Endothelial cell (in vitro differentiated cells): ENCODE results near the gene CD8B. TPM values are rescaled to one million over a fixed set of nuclear protein-coding genes. Genes with fewer than 3 reads are reported as not detected.

Experiments used
- DNase-seq: peaks from one replicate; pipeline ENCODE4 v3.0.0; 2021; ENCODE audit warnings: low spot score
- H3K27ac Mint-ChIP-seq: one replicate; pipeline ENCODE4 v1.8.0; 2021; ENCODE audit warnings: mixed read lengths, inconsistent platforms; ENCODE audit not compliant: unreplicated experiment
- H3K27me3 Mint-ChIP-seq: one replicate; pipeline ENCODE4 v1.8.0; 2021; ENCODE audit warnings: mild to moderate bottlenecking, moderate library complexity, mixed read lengths, inconsistent platforms; ENCODE audit not compliant: unreplicated experiment
- H3K36me3 Mint-ChIP-seq: one replicate; pipeline ENCODE4 v1.8.0; 2021; ENCODE audit warnings: mild to moderate bottlenecking, low read depth, mixed read lengths, inconsistent platforms; ENCODE audit not compliant: unreplicated experiment
- H3K4me1 Mint-ChIP-seq: one replicate; pipeline ENCODE4 v1.8.0; 2021; ENCODE audit warnings: mild to moderate bottlenecking, mixed read lengths, inconsistent platforms; ENCODE audit not compliant: unreplicated experiment
- H3K4me3 Mint-ChIP-seq: one replicate; pipeline ENCODE4 v1.8.0; 2021; ENCODE audit warnings: mild to moderate bottlenecking, mixed read lengths, inconsistent platforms; ENCODE audit not compliant: unreplicated experiment
- H3K9me3 Mint-ChIP-seq: one replicate; pipeline ENCODE4 v1.8.0; 2021; ENCODE audit warnings: mixed read lengths, inconsistent platforms; ENCODE audit not compliant: unreplicated experiment
- total RNA-seq: library from RNA; stranded (reverse); fragmentation: NEBNext Ultra II Directional; extraction: Animal tissue kit (Norgen Biotek cat#: 25700); gene quantifications from one replicate; pipeline ENCODE4 v1.2.1, GENCODE V29; 2021; ENCODE audit not compliant: unreplicated experiment
- TF ChIP-seq, protein P1 (sequence below): fragments of 200-600 bp; sonication (generic); IDR thresholded peaks from one replicate; pipeline ENCODE4 v1.5.0; 2021; ENCODE audit warnings: antibody characterized with exemption; ENCODE audit not compliant: unreplicated experiment

The CD8B gene
- total RNA-seq, 1 donor from 2014 or later, result not detected

DNA sequence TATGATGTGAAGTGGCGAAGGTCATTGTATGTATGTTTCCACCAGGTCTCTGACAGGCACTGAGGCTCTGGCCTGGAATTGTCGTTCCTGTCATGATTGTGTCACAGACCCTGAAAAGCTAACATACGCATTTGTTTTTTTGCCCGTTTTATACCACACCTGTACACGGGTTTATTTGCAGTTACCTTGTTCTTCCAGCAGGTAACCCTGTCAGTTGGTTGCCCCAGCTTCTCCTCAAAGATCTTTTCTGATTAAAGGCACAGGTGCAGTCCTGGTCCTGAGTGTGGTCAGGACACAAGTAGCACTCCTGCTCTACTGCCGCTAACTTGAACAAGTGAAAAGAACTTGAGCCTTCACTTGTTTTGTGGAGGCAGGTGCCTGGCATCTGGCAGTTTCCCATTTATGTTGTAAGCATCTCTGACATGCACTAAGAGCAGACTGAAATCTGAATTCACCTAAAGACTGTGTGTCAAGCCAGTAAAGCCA is 90.8 kb downstream of the CD8B start:
- peaks cover 18% of the 10 kb centered on the region for H3K36me3 Mint-ChIP-seq
- H3K4me1 Mint-ChIP-seq, result no peaks in the 10 kb centered on the region
- no peak for DNase-seq
- peaks cover 3% of the 10 kb centered on the region for H3K27me3 Mint-ChIP-seq
- H3K4me3 Mint-ChIP-seq, result no peak overlapping the region
- no peaks in the 10 kb centered on the region for H3K9me3 Mint-ChIP-seq
- TF ChIP-seq, protein P1, sequence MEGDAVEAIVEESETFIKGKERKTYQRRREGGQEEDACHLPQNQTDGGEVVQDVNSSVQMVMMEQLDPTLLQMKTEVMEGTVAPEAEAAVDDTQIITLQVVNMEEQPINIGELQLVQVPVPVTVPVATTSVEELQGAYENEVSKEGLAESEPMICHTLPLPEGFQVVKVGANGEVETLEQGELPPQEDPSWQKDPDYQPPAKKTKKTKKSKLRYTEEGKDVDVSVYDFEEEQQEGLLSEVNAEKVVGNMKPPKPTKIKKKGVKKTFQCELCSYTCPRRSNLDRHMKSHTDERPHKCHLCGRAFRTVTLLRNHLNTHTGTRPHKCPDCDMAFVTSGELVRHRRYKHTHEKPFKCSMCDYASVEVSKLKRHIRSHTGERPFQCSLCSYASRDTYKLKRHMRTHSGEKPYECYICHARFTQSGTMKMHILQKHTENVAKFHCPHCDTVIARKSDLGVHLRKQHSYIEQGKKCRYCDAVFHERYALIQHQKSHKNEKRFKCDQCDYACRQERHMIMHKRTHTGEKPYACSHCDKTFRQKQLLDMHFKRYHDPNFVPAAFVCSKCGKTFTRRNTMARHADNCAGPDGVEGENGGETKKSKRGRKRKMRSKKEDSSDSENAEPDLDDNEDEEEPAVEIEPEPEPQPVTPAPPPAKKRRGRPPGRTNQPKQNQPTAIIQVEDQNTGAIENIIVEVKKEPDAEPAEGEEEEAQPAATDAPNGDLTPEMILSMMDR, result peak; percentile 33
- H3K27ac Mint-ChIP-seq, result no peak overlapping the region

DNA sequence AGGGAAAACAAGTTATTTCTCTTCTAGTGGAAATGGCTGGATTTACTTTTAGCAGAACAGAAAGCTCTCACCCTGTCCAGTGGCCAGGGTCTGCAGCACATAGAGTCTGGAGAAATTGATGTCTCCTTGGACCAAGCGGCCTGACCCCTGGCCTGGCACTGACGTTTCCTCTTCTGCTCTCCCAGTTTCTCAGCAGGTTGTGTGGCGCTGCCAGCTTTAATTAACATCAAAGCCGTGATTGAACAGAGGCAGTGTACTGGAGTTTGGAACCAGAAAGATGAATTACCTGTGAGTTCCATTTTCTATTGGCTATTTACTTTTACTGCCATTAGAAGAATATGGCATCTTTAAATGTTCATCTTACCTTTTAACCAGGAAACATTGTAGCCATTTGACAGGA is 91.8 kb downstream of the CD8B start:
- Mint-ChIP-seq H3K27me3 (peaks cover 3% of the 10 kb centered on the region), H3K36me3 (peaks cover 16% of the 10 kb centered on the region)

DNA sequence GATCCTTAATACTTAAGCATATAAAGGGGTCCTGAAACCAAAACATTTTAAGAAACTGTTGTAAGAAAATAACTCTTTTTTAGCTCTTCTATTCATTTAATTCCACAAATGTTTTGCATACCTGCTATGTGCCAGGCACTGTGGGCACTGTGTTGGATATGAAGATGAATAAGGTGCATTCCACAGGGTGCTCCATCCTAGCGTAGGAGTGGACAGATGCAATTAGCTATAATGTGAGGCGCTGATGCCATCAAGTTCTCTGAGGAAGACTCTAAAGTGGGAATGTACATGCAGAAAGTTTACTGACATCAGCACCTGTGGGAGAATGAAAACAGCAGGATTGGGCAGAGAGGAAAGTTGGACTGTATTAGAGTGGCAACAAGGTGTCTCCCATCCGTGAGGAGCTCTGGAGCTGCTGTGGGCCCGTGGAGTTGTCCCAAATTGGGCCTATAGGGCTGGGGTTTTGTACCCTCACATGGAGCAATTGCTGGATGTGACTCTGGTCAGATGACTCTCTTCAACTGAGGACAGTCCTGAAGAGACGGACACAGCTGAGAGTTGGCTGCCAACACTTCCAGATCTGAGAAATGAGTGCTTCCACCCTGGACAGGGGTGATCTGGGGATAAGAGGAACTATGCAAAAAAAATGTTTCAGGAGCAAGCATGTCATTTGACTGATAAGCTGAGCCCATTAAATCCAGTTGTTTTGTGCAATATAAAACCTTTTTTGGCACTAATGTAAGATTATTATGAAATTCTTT is 93.3 kb downstream of the CD8B start:
- Mint-ChIP-seq H3K9me3 (no peaks in the 10 kb centered on the region), H3K27me3 (peaks cover 3% of the 10 kb centered on the region), H3K27ac (no peak overlapping the region), H3K36me3 (peaks cover 7% of the 10 kb centered on the region), H3K4me3 (no peak overlapping the region), H3K4me1 (no peaks in the 10 kb centered on the region)
- TF ChIP-seq, protein P1, result no peak
- no peak for DNase-seq

More for the DNA sequence above, 91.8 kb downstream of the CD8B start:
- DNase-seq, result no peak
- H3K4me1 Mint-ChIP-seq, result no peaks in the 10 kb centered on the region
- H3K27ac Mint-ChIP-seq, result no peak overlapping the region
- H3K4me3 Mint-ChIP-seq, result no peak overlapping the region
- TF ChIP-seq, protein P1, result no peak
- H3K9me3 Mint-ChIP-seq, result no peaks in the 10 kb centered on the region

Other genes with a start within 250 kb of the CD8B start
- gene RNF103, start 238.0 kb downstream of the CD8B start, total RNA-seq, result 31.9 TPM
- 40.2 TPM for gene RMND5A, start 141.6 kb downstream of the CD8B start, total RNA-seq
- gene CD8A, start 71.0 kb downstream of the CD8B start, total RNA-seq, result not detected
- gene RGPD1, start 80.2 kb upstream of the CD8B start, total RNA-seq, result 2.1 TPM
- gene PLGLB1, start 160.0 kb upstream of the CD8B start, total RNA-seq, result 1.1 TPM